Measurements from ENCODE around the gene HTRA3. TPM values are rescaled to one million over a fixed set of nuclear protein-coding genes. Genes with fewer than 3 reads are reported as not detected.

Gene HTRA3
- total RNA-seq, 2 experiments from 2014 or later: not detected

DNA sequence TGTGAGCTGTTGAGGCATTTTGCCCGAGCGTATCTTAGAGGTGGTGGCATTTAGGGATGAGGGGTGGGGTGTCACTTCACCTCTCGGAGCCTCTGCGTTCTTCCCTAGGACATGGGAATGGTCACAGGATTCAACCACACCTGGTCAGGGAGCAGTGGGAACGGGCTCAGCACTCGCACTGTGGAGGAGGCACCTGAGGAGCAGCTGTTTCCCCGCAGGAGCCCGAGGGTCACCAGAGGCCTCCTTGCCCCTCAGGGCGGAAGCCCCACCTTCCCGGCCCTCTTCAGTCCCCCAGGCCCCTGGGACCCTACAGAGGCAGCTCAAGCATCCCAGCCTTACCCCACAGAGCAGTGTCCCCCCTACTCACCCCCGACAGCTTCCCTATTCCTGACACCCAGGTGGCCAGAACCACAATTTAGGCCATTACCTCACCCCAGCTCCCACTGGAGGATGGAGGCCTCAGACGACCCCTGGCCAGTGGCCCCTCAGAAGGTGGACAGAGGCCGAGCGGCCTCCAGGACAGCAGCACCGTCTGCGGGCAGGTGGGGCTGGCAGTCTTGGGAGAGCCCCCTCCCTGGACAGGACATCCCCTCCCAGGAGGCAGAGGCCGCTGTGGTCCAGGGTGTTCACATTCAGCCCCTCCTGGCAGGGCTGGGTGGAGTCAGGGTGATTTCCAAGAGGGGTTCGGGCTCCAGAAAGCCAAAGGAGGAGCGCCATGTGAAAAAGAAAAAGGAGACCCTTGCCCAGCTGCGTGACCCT is 4.2 kb upstream of the HTRA3 start:
- CTCF ChIA-PET (ENCODE audit: unreplicated experiment): interaction anchor here (0.5 to 0.6 kb wide), 2 partner anchors 34 to 136 kb away, joined by 3 to 4 read pairs; no protein-coding TSS in a partner anchor

GRCh38 chr4:8266088-8266487 is 3.5 kb upstream of the HTRA3 start:
- Histone ChIP-seq H3K9me2 (ENCODE audit: insufficient read depth, low read length) (no peaks in the 10 kb centered on the region), H4K20me1 (ENCODE audit: insufficient read depth, low read length) (no peaks in the 10 kb centered on the region), H3K36me3 (ENCODE audit: insufficient read depth, low read length) (no peaks in the 10 kb centered on the region), H2AFZ (ENCODE audit: low read length) (no peak overlapping the region), H3K79me2 (ENCODE audit: insufficient read depth, low read depth, low read length) (no peaks in the 10 kb centered on the region), H3K27ac (ENCODE audit: low read depth, low read length, poor library complexity, severe bottlenecking) (no peak overlapping the region), H3K4me1 (ENCODE audit: insufficient read depth, low read length, poor library complexity, severe bottlenecking) (no peaks in the 10 kb centered on the region), H3K9me3 (ENCODE audit: low read length) (no peaks in the 10 kb centered on the region), H3K4me3 (ENCODE audit: low read depth, low read length, poor library complexity, severe bottlenecking) (no peak overlapping the region), H3K4me2 (ENCODE audit: low read length) (no peak overlapping the region)
- ChIA-PET CTCF (ENCODE audit: unreplicated experiment) (interaction anchor here (0.6 to 2.6 kb wide), 2 partner anchors 33 to 136 kb away, joined by 3 to 8 read pairs; no protein-coding TSS in a partner anchor), POLR2A (interaction anchor here (1.0 kb wide), 1 partner anchor 142 kb away, joined by 3 read pairs; no protein-coding TSS in a partner anchor)
- TF ChIP-seq EZH2phosphoT487 (IDR thresholded peaks at IDR 0.05; ENCODE audit: borderline replicate concordance, low read depth, low read length): no peak
- TF ChIP-seq, protein P1, sequence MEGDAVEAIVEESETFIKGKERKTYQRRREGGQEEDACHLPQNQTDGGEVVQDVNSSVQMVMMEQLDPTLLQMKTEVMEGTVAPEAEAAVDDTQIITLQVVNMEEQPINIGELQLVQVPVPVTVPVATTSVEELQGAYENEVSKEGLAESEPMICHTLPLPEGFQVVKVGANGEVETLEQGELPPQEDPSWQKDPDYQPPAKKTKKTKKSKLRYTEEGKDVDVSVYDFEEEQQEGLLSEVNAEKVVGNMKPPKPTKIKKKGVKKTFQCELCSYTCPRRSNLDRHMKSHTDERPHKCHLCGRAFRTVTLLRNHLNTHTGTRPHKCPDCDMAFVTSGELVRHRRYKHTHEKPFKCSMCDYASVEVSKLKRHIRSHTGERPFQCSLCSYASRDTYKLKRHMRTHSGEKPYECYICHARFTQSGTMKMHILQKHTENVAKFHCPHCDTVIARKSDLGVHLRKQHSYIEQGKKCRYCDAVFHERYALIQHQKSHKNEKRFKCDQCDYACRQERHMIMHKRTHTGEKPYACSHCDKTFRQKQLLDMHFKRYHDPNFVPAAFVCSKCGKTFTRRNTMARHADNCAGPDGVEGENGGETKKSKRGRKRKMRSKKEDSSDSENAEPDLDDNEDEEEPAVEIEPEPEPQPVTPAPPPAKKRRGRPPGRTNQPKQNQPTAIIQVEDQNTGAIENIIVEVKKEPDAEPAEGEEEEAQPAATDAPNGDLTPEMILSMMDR (conservative IDR thresholded peaks at IDR 0.05; ENCODE audit: low read length): no peak
- intact Hi-C loops (cut with micrococcal nuclease; ENCODE audit: unreplicated experiment): no loop called here
- no TSS peak for BruUV-seq (replicated peaks)
- DNase-seq (ENCODE audit: low spot score): no peak

More for the DNA sequence above, 4.2 kb upstream of the HTRA3 start:
- intact Hi-C loops (cut with micrococcal nuclease; ENCODE audit: unreplicated experiment): no loop called here
- Histone ChIP-seq H4K20me1 (ENCODE audit: insufficient read depth, low read length) (no peaks in the 10 kb centered on the region), H3K4me1 (ENCODE audit: insufficient read depth, low read length, poor library complexity, severe bottlenecking) (no peaks in the 10 kb centered on the region), H3K4me2 (ENCODE audit: low read length) (no peak overlapping the region), H3K36me3 (ENCODE audit: insufficient read depth, low read length) (no peaks in the 10 kb centered on the region), H2AFZ (ENCODE audit: low read length) (no peak overlapping the region), H3K9me3 (ENCODE audit: low read length) (no peaks in the 10 kb centered on the region), H3K79me2 (ENCODE audit: insufficient read depth, low read depth, low read length) (no peaks in the 10 kb centered on the region), H3K9me2 (ENCODE audit: insufficient read depth, low read length) (no peaks in the 10 kb centered on the region), H3K27ac (ENCODE audit: low read depth, low read length, poor library complexity, severe bottlenecking) (no peak overlapping the region), H3K4me3 (ENCODE audit: low read depth, low read length, poor library complexity, severe bottlenecking) (no peak overlapping the region)
- POLR2A ChIA-PET: no interaction called here
- TF ChIP-seq, protein P1 (conservative IDR thresholded peaks at IDR 0.05; ENCODE audit: low read length): no peak
- TF ChIP-seq EZH2phosphoT487 (IDR thresholded peaks at IDR 0.05; ENCODE audit: borderline replicate concordance, low read depth, low read length): no peak
- no TSS peak for BruUV-seq (replicated peaks)
- DNase-seq (ENCODE audit: low spot score): no peak

- Histone ChIP-seq H3K9me3 (ENCODE audit: low read length) (no peaks in the 10 kb centered on the region), H3K4me3 (ENCODE audit: low read depth, low read length, poor library complexity, severe bottlenecking) (no peak overlapping the region), H3K27ac (ENCODE audit: low read depth, low read length, poor library complexity, severe bottlenecking) (no peak overlapping the region), H3K36me3 (ENCODE audit: insufficient read depth, low read length) (no peaks in the 10 kb centered on the region), H3K79me2 (ENCODE audit: insufficient read depth, low read depth, low read length) (no peaks in the 10 kb centered on the region), H2AFZ (ENCODE audit: low read length) (no peak overlapping the region), H3K4me2 (ENCODE audit: low read length) (no peak overlapping the region), H3K4me1 (ENCODE audit: insufficient read depth, low read length, poor library complexity, severe bottlenecking) (no peaks in the 10 kb centered on the region), H4K20me1 (ENCODE audit: insufficient read depth, low read length) (no peaks in the 10 kb centered on the region), H3K9me2 (ENCODE audit: insufficient read depth, low read length) (no peaks in the 10 kb centered on the region)
- POLR2A ChIA-PET: interaction anchor here (1.0 kb wide), 1 partner anchor 142 kb away, joined by 3 read pairs; no protein-coding TSS in a partner anchor
- intact Hi-C loops (cut with micrococcal nuclease; ENCODE audit: unreplicated experiment): no loop called here
- no peak for TF ChIP-seq EZH2phosphoT487 (IDR thresholded peaks at IDR 0.05; ENCODE audit: borderline replicate concordance, low read depth, low read length)
- TF ChIP-seq, protein P1 (conservative IDR thresholded peaks at IDR 0.05; ENCODE audit: low read length): no peak
- DNase-seq (ENCODE audit: low spot score): no peak
- no TSS peak for BruUV-seq (replicated peaks)
- CTCF ChIA-PET (ENCODE audit: unreplicated experiment): interaction anchor here (0.9 to 2.6 kb wide), 2 partner anchors 136 to 198 kb away, joined by 3 to 8 read pairs; no protein-coding TSS in a partner anchor
Observed at GRCh38 chr4:8266508-8266907, 3.0 kb upstream of the HTRA3 start.
